ENCODE data around the gene EFHC2. TPM values are rescaled to one million over a fixed set of nuclear protein-coding genes. Genes with fewer than 3 reads are reported as not detected.
A peak's percentile ranks its signal among the peaks of the same experiment; 100 is the strongest.

The EFHC2 gene
- total RNA-seq, 4 donors from 2014 or later, result 1.6 TPM; not detected in 2

GRCh38 chrX:44310227-44310626 lies 33.2 kb downstream of the EFHC2 start:
- no peaks in the 10 kb centered on the region for H3K36me3 ChIP-seq
- in situ Hi-C loops (cut with MboI; ENCODE audit: low pct_ligation_motif_present in 1 of 4, low pct_unique_long_range_greater_than_20kb in 1 of 4, low sequenced_read_pairs in 3 of 4), result no loop called here
- 86% methylated on average over 27 of the region's 27 CpGs; no CpG with 5 or more reads in 1 of the 2 donors for WGBS, 2 donors (ENCODE audit: low coverage in 1 of 2)
- H3K4me3 ChIP-seq, result no peak overlapping the region
- H3K27me3 ChIP-seq, result no peaks in the 10 kb centered on the region
- intact Hi-C loops (cut with DNase I; ENCODE audit: low total_unique reads), result no loop called here
- H3K4me1 ChIP-seq, result no peaks in the 10 kb centered on the region
- TF ChIP-seq EP300 (IDR thresholded peaks at IDR 0.05; ENCODE audit: low read depth) (no peak), POLR2AphosphoS5 (IDR thresholded peaks at IDR 0.05) (no peak)
- H3K27ac ChIP-seq, result no peak overlapping the region
- no peak for DNase-seq
- no peaks in the 10 kb centered on the region for H3K9me3 ChIP-seq

- WGBS, 2 donors (ENCODE audit: low coverage in 1 of 2), result 48 to 100% methylated on average over 1 to 2 of the region's 2 CpGs
- in situ Hi-C loops (cut with MboI; ENCODE audit: low pct_ligation_motif_present in 1 of 4, low pct_unique_long_range_greater_than_20kb in 1 of 4, low sequenced_read_pairs in 3 of 4), result no loop called here
- intact Hi-C loops (cut with DNase I; ENCODE audit: low total_unique reads), result no loop called here
- no peaks in the 10 kb centered on the region for H3K4me1 ChIP-seq
- H3K9me3 ChIP-seq, result no peaks in the 10 kb centered on the region
- H3K36me3 ChIP-seq, result no peaks in the 10 kb centered on the region
- no peak overlapping the region for H3K27ac ChIP-seq
- no peak for DNase-seq
- H3K4me3 ChIP-seq, result no peak overlapping the region
- no peak for TF ChIP-seq POLR2AphosphoS5 (IDR thresholded peaks at IDR 0.05)
- TF ChIP-seq EP300 (IDR thresholded peaks at IDR 0.05; ENCODE audit: low read depth), result no peak
- no peak for TF ChIP-seq POLR2A (IDR thresholded peaks at IDR 0.05)
- TF ChIP-seq CTCF (IDR thresholded peaks at IDR 0.05), result no peak
- H3K27me3 ChIP-seq, result no peaks in the 10 kb centered on the region
Observed at GRCh38 chrX:44308869-44309268, 34.6 kb downstream of the EFHC2 start.

GRCh38 chrX:44306356-44306755 lies 37.1 kb downstream of the EFHC2 start:
- Histone ChIP-seq H3K4me1 (no peaks in the 10 kb centered on the region), H3K36me3 (no peaks in the 10 kb centered on the region), H3K27ac (no peak overlapping the region), H3K4me3 (no peak overlapping the region), H3K27me3 (no peaks in the 10 kb centered on the region), H3K9me3 (no peaks in the 10 kb centered on the region)
- 50% methylated on average over 5 of the region's 5 CpGs; no CpG with 5 or more reads in 1 of the 2 donors for WGBS, 2 donors (ENCODE audit: low coverage in 1 of 2)
- intact Hi-C loops (cut with DNase I; ENCODE audit: low total_unique reads) (no loop called here), in situ Hi-C loops (cut with MboI; ENCODE audit: low pct_ligation_motif_present in 1 of 4, low pct_unique_long_range_greater_than_20kb in 1 of 4, low sequenced_read_pairs in 3 of 4) (no loop called here)
- peak; percentile 26 for DNase-seq
- TF ChIP-seq CTCF (IDR thresholded peaks at IDR 0.05) (no peak), POLR2AphosphoS5 (IDR thresholded peaks at IDR 0.05) (no peak), EP300 (IDR thresholded peaks at IDR 0.05; ENCODE audit: low read depth) (no peak), POLR2A (IDR thresholded peaks at IDR 0.05) (no peak)

- no peak for DNase-seq
- H3K27me3 ChIP-seq, result no peaks in the 10 kb centered on the region
- H3K4me3 ChIP-seq, result no peak overlapping the region
- in situ Hi-C loops (cut with MboI; ENCODE audit: low pct_ligation_motif_present in 1 of 4, low pct_unique_long_range_greater_than_20kb in 1 of 4, low sequenced_read_pairs in 3 of 4) (no loop called here), intact Hi-C loops (cut with DNase I; ENCODE audit: low total_unique reads) (no loop called here)
- H3K27ac ChIP-seq, result no peak overlapping the region
- TF ChIP-seq POLR2AphosphoS5 (IDR thresholded peaks at IDR 0.05) (no peak), POLR2A (IDR thresholded peaks at IDR 0.05) (no peak), EP300 (IDR thresholded peaks at IDR 0.05; ENCODE audit: low read depth) (no peak), CTCF (IDR thresholded peaks at IDR 0.05) (no peak)
- no peaks in the 10 kb centered on the region for H3K9me3 ChIP-seq
- H3K36me3 ChIP-seq, result no peaks in the 10 kb centered on the region
- WGBS, 2 donors (ENCODE audit: low coverage in 1 of 2), result 53% methylated on average over 4 of the region's 4 CpGs; no CpG with 5 or more reads in 1 of the 2 donors
- no peaks in the 10 kb centered on the region for H3K4me1 ChIP-seq
Observed at GRCh38 chrX:44305921-44306320, 37.6 kb downstream of the EFHC2 start.

GRCh38 chrX:44303119-44303518 lies 40.4 kb downstream of the EFHC2 start:
- WGBS, 2 donors (ENCODE audit: low coverage in 1 of 2), result 95% methylated on average over 2 of the region's 2 CpGs; no CpG with 5 or more reads in 1 of the 2 donors
- Histone ChIP-seq H3K27ac (no peak overlapping the region), H3K9me3 (no peaks in the 10 kb centered on the region), H3K4me1 (no peaks in the 10 kb centered on the region), H3K4me3 (no peak overlapping the region), H3K36me3 (no peaks in the 10 kb centered on the region), H3K27me3 (no peaks in the 10 kb centered on the region)
- TF ChIP-seq POLR2A (IDR thresholded peaks at IDR 0.05) (no peak), POLR2AphosphoS5 (IDR thresholded peaks at IDR 0.05) (no peak), CTCF (IDR thresholded peaks at IDR 0.05) (no peak), EP300 (IDR thresholded peaks at IDR 0.05; ENCODE audit: low read depth) (no peak)
- no peak for DNase-seq
- intact Hi-C loops (cut with DNase I; ENCODE audit: low total_unique reads) (no loop called here), in situ Hi-C loops (cut with MboI; ENCODE audit: low pct_ligation_motif_present in 1 of 4, low pct_unique_long_range_greater_than_20kb in 1 of 4, low sequenced_read_pairs in 3 of 4) (no loop called here)

Measured in transverse colon (tissue), 4 donors.